ENCODE results near the gene RFX3.

RFX3 gene

GRCh38 chr9:3525836-3526164, at the start of gene RFX3:
TSS of gene RFX3 (minus strand) at chr9:3526001. CDS start at chr9:3395588, 130,413 bp downstream.
- DNase-seq (ENCODE audit: low read depth) = peak; percentile 96

- DNase-seq (ENCODE audit: low read depth) = no peak
Measured at GRCh38 chr9:3571500-3571899, 45.7 kb upstream of the RFX3 start.

DNA sequence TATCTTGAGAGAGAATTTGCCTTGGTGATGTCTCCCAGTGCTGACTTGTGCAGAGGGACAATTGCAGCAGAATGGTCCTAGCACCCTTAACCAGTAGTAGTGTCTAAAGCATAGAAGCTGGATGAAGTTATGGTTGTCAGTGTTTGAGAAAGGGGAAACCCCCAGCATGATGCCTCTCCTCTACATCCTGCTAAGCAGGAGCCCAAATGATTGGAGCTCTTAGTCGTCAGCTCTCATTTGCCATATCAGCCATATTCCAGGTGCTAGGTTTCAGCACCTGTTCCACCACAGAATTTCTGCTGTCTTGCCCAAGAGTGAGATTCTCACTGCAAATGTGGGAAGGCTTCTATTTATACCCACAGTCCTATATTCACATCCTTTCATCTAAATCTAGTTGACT, 43.7 kb upstream of the RFX3 start:
- no peak for DNase-seq (ENCODE audit: low read depth)

GRCh38 chr9:3567988-3568387, 42.2 kb upstream of the RFX3 start:
- no peak for DNase-seq (ENCODE audit: low read depth)

- no peak for DNase-seq (ENCODE audit: low read depth)
Measured at GRCh38 chr9:3553076-3553765, 27.4 kb upstream of the RFX3 start.

- no peak for DNase-seq (ENCODE audit: low read depth)
Measured at GRCh38 chr9:3549225-3549624, 23.4 kb upstream of the RFX3 start.

DNA sequence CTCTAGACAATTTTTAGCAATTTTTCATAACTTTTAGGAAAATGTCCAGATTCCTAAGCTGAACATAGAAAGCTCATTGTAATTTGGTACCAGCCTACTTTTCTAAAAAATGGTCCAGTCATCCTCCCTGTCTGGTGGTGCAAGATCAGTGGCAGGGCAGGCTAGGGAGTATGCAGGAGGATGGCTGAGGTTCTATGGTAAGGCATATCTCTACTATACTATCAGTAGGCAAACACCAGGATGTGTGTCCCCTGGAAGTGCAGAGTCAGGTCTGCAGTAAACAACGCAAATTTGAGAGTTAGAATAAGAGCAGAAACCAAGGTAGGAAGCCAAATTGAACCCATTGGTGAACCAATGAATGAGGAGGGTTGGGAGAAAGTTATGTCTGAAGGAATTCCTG, 22.8 kb upstream of the RFX3 start:
- no peak for DNase-seq (ENCODE audit: low read depth)

GRCh38 chr9:3541206-3541605, 15.4 kb upstream of the RFX3 start:
- no peak for DNase-seq (ENCODE audit: low read depth)

GRCh38 chr9:3534614-3535404, 9.0 kb upstream of the RFX3 start:
- no peak for DNase-seq (ENCODE audit: low read depth)

- DNase-seq (ENCODE audit: low read depth) = no peak
Measured at GRCh38 chr9:3532158-3532557, 6.4 kb upstream of the RFX3 start.

- DNase-seq (ENCODE audit: low read depth) = no peak
Measured at GRCh38 chr9:3528451-3528850, 2.6 kb upstream of the RFX3 start.

- DNase-seq (ENCODE audit: low read depth) = peak; percentile 11
Measured at GRCh38 chr9:3526997-3527940, 1.5 kb upstream of the RFX3 start.

DNA sequence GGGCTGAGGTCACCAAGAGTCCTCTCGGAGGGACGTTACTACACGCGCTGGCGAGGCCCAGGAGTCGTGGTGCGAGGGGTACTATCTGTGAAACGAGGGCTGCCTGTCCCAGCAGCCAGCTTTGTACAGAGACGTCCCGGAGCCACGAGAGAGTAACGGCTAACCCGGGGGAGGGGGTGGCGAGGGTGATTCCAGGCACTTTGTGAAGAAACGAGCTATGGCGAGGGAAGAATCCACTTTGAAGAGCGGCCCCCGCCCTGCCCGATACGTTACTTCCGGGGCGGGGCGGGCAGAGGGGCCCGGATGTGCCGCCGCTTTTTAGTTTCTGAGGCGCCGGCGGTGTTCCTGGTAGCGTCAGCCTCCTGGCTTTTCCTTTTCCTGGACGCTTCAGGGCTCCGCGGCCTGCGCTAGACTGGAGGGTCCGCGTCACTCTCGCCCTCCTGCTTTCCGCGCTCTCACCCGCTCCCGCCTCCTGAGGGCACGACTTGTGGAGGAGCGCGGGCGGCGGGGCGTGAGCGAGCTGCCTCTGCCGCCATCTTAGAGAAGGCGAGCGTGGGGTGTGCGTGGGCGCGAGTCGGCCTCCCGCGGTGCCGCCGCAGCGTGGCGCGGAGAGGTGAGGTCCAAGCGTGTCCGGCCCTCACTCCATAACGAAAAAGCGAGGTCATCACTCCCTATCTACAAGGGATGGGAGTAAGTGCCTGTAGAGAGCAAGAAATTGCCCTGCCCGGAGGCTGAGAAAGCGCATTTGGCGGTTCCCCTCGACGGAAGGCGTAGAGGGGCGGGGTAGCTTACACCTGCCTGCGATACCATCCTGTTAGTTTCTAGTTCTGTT, 580 bp upstream of the RFX3 start:
- peak; percentile 87 for DNase-seq (ENCODE audit: low read depth)

- no peak for DNase-seq (ENCODE audit: low read depth)
Measured at GRCh38 chr9:3525096-3525835, 535 bp downstream of the RFX3 start.

GRCh38 chr9:3521966-3522365, 3.8 kb downstream of the RFX3 start:
- DNase-seq (ENCODE audit: low read depth) = no peak

DNA sequence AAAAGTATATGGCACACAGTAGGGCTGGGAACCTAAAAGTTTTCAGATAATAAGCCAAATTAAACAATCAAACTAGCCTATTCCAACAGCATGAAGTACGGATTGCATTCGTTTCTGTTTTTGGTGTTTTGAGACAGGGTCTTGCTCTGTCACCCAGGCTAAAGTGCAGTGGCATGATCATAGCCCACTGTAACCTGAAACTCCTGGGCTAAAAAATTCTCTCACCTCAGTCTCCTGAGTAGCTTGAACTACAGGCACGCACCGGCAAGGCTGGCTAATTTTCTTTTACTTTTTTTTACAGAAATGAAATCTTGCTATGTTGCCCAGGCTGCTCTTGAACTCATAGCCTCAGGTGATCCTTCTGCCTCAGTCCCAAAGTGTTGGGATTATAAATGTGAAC, 5.2 kb downstream of the RFX3 start:
- DNase-seq (ENCODE audit: low read depth) = no peak

DNA sequence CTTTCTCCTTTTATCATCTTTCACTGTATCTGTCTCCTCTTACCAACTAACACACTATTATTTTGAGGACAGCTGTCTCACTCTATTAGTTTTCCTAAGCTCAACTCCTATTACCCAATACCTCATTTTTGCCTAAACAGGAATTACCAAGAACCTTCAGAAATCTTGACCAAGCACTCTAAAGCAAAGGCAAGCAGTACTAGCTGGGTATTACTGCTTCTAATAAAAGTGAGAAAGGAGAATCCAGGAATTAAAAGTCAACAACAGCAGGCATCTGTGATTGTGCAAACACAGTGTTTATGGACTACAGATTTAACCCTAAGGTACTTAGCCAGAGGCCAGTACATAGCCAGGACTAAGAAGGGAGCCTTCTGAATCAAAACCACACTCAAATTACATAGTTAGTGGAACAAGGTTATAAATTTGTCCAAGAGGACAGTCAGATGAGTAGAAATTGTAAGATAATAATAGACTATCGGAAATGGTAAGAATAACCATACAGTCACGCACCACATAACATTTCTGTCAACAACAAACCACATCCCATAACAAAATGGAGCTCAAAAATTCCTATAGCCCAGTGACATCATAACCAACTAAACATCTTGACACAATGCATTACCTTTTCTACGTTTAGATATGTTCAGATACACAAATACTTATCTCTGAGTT, 8.3 kb downstream of the RFX3 start:
- DNase-seq (ENCODE audit: low read depth) = peak; percentile 16

DNA sequence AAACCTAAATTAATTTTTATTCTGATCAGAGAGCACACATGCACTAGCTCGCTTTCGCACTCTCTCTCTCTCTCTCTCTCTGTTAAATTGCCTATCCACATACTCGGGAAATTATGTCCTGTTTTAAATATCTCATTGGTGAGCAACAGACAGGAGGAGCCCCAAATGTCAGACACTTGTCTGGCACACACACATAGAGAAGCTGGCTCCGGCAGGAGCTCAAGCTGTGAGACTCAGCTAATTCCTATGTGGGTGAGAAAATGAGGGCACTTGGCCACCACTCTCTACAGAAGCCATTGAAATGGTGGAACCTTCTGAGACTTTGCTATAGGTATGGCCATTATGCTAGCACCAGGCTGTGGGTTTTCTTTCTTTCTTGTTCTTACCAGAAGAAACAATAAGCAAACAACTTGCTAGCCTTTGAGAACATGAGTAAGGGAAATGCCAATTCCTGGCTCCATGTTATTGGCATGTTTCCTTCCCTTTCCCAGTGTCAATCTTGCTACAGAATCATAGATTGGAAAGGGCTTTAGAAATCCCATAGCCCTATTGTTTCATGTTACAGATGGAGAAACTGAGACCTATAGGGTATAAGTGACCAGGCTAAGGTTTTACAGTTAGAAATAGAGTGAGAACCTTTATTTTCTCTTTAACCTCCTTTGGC, 9.0 kb downstream of the RFX3 start:
- DNase-seq (ENCODE audit: low read depth) = peak; percentile 13

GRCh38 chr9:3515405-3515804, 10.4 kb downstream of the RFX3 start:
- DNase-seq (ENCODE audit: low read depth) = no peak

GRCh38 chr9:3514786-3515185, 11.0 kb downstream of the RFX3 start:
- DNase-seq (ENCODE audit: low read depth) = no peak

All from EH (cell line).